Activated CD8-positive, alpha-beta memory T cell treated with anti-CD3 and anti-CD28 coated beads, Interleukin-2, amount 50 U/mL, for 1 hour (primary cell): Measurements from ENCODE around the gene PNPLA5.

ENCODE experiments used
- DNase-seq: peaks from one replicate; pipeline ENCODE4 v3.0.0-alpha.2; 2020; ENCODE audit errors: extremely low read depth

PNPLA5 gene

GRCh38 chr22:43901976-43902643 lies 10.3 kb upstream of the PNPLA5 start:
- no peak for DNase-seq

GRCh38 chr22:43900206-43900605 lies 8.4 kb upstream of the PNPLA5 start:
- no peak for DNase-seq

GRCh38 chr22:43897751-43898261 lies 6.0 kb upstream of the PNPLA5 start:
- no peak for DNase-seq

- DNase-seq, result no peak
These were observed 4.3 kb upstream of the PNPLA5 start for GRCh38 chr22:43895986-43896645.

- DNase-seq, result no peak
These were observed 2.3 kb upstream of the PNPLA5 start for GRCh38 chr22:43894122-43894521.

DNA sequence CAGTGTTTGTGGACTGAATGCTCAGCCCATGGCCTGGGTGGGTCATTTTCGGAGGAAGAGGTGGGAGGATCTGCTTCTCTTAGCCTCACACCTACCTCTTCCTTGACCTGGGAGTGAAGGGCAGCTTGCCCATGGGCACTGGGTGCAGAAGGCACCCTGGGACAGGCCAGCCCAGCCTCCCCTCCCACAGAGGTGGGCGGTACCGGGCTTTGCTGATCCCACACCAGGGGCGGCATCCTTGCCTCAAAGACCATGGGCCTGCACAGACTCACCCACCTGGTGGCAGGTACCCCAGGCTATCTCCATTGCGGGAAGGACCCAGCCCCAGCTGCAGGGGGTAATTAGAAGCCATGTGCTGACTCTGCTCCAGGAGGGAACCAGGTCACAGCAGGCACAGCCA lies 1.5 kb upstream of the PNPLA5 start:
- DNase-seq, result no peak

GRCh38 chr22:43892183-43892894 lies 526 bp upstream of the PNPLA5 start:
- no peak for DNase-seq

- no peak for DNase-seq
These were observed 897 bp downstream of the PNPLA5 start for GRCh38 chr22:43890901-43891331.

- DNase-seq, result no peak
These were observed 2.0 kb downstream of the PNPLA5 start for GRCh38 chr22:43889860-43890253.

DNA sequence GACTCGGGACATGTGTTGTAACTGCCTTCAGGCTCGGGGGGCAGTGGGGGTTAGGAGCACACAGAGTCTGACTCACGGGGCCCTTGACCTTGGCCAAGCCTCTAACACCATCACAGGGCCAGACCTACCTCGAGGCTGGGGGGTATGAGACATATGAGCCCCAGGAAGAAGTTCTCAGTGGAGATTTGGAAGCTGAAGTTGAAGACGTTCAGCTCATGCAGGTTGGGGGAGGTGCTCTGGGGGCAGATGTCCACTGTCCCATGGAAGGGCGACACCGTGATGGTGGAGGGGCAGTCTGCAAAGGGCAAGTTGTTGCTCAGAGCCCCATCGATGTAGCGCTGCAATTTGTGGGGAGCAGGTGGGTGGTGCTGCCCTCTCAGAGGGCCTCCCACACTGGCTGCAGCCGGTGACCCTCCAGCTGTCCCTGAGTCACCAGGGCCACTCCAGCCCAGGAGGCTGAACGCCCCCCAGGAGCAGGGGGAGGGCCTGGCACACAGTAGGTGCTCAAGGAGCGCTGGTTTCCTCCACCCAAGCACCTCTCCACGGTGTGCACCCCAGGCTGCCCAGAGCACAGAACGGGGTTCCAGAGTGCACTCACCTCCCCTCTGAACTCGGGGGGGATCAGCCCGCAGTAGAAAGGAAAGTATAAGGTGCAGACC lies 2.5 kb downstream of the PNPLA5 start:
- DNase-seq, result no peak

DNA sequence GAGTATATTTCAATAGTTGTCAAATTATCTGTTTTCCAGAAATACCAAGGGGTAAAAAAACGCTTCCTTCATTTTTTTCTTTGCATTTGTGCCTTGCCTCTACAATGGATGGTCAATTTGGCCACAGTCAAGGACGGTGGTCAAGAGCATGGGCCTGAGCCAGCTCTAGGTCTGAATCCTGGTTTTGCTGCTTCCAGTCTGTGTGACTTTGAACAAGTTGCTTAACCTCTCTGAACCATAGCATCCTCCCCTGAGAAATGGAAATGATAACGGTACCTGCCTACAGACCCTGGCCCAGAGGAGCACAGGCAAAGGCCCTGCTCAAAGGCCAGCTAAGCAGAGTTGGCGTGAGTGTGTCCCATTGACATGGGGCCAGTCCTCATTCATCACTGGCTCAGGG lies 3.1 kb downstream of the PNPLA5 start:
- no peak for DNase-seq

DNA sequence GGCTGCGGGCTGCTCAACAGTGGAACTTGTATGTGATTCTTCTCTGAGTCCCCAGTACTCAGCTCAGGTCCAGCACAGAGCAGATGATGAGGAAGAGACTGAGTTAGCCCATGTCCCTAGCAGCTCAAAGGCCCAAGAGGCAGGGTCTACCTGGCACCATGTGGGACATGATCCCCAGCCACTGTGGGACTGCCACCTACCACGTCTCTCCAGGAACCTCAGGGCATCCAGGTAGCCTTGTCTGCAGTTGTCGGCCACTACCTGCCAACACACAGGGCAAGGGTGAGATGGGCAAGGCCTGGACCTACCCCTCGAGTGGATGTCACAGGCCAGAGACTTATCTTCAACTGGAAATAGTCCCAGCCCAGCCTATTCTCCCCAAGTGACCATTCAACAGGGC lies 4.4 kb downstream of the PNPLA5 start:
- DNase-seq, result no peak

DNA sequence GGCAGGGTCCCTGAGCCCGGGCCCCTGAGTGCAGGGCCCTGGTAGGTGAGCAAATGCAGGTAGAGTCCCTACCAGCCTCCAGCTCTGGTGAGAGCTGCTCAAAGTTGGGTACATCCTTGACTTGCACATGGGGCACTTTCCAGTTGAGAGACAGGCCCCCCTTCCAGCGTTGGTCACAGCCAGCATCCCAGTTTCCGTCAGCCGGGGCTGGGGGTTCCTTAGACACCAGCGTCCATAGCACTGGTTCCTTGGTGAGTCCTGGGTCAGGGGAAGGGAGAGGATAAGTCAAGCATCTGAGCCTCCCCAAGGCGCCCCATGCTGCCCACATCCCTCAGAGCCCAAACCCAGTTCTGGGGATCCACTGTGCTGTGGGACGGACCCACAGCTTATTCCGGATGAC lies 5.6 kb downstream of the PNPLA5 start:
- DNase-seq, result no peak

- no peak for DNase-seq
These were observed 6.0 kb downstream of the PNPLA5 start for GRCh38 chr22:43885786-43886185.

DNA sequence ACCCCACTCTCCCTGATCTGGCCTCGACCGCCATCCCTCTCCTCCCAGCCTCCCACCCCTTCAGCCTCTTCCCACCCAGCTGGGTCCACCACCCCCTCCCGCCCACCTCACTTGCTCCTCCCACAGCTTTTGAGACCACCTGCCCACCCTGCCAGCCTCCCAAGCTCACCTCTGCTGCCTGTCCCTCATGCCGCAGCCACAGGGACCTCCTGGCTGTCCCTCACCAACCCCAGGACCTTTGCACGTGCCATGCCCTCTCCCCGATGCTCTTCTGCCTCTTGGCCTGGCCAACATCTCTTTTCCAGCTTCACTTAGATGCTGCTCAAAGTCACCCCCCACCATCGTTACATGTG lies 6.5 kb downstream of the PNPLA5 start:
- no peak for DNase-seq

- DNase-seq, result no peak
These were observed 7.1 kb downstream of the PNPLA5 start for GRCh38 chr22:43884600-43885318.

DNA sequence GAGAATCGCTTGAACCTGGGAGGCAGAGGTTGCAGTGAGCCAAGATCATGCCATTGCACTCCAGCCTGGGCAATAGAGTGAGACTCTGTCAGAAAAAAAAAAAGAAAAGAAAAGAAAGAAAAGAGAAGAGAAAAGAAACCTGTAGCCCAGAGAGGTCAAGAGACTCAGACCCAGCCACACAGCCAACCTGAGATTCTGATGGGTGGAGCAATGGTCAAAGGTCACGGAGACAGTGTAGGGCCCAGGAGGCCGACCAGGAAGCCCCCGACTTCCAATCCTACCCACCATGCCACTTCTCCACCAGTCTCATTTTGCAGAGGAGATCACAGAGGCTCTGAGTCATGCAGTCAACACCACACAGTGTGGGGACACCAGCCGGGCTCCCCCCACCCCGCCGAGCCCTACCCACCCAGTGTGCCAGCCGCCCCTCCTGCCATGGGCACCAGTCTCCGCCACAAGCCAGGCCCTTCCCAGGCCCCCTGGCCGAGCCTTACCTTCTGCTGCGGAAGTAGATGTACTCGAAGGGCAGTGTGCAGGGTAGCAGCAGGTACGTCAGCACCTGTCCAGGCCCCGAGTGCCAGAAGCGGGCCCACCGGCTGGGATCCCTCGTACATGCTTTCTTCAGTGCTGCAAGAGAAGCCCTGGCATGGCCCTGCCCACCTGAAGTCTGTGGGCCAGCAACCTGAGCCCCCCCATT lies 7.9 kb downstream of the PNPLA5 start:
- DNase-seq, result no peak

DNA sequence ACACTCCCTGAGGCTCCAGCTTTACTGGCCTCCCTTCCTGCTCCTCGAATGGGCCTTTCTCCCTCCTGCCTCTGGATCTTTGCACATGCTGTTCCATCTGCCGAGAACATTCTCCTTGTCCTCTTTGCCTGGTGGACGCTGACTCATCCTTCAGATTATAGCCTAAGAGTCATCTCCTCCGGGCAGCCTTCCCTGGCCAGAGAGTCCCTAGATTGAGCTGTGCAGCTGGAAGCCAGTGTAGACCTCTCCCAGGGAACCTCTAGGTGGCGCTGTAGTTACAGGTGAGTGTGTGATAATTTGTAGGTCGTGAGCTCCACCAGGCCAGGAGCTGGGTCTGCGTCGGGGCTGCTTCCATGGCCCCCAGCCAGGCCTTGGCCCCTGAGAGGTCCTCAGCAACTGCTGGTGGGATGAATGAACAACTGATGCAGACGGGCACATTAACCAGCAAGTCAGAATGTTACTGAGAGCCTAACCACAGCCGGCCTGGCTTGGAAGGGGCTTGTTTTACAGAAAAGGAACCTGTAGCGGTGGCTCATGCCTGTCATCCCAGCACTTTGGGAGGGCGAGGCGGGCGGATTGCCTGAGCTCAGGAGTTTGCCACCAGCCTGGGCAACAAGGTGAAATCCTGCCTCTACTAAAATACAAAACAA lies 8.7 kb downstream of the PNPLA5 start:
- no peak for DNase-seq

GRCh38 chr22:43882122-43882767 lies 9.6 kb downstream of the PNPLA5 start:
- no peak for DNase-seq
